ENCODE measurements around the gene RACGAP1. TPM values are rescaled to one million over a fixed set of nuclear protein-coding genes. Genes with fewer than 3 reads are reported as not detected.
"Not testable (repeated sequence)": the region's sequence is repeated elsewhere in the genome, so short reads cannot be mapped to it uniquely, and the experiment has no call there.

Gene RACGAP1
- total RNA-seq, 1 donor from 2014 or later: 23.5 TPM

- Histone ChIP-seq H3K9ac (ENCODE audit: low read depth in 1 of 3, low read length in 3 of 3) (no peak overlapping the region), H3K27me3 (ENCODE audit: control insufficient read depth in 3 of 3, insufficient read depth in 3 of 3, low read length in 3 of 3) (peaks cover 10 to 17% (median 10%) of the 10 kb centered on the region in 3 donors), H3K4me1 (ENCODE audit: control insufficient read depth in 3 of 3, insufficient read depth in 3 of 3, low read length in 3 of 3) (no peaks in the 10 kb centered on the region), H3K4me3 (ENCODE audit: low read length in 3 of 3) (peak overlapping the region in 2 of 3 donors; percentile 31 to 56), H3K27ac (ENCODE audit: low read depth, low read length) (no peak overlapping the region), H3K9me3 (ENCODE audit: control insufficient read depth in 3 of 3, low read length in 3 of 3) (no peaks in the 10 kb centered on the region), H3K36me3 (ENCODE audit: control insufficient read depth in 3 of 3, insufficient read depth in 3 of 3, low read length in 3 of 3) (no peaks in the 10 kb centered on the region)
These were observed 7.7 kb upstream of the RACGAP1 start for GRCh38 chr12:50032854-50033581.

- H3K36me3 ChIP-seq (ENCODE audit: control insufficient read depth in 3 of 3, insufficient read depth in 3 of 3, low read length in 3 of 3): no peaks in the 10 kb centered on the region
- no peaks in the 10 kb centered on the region for H3K4me1 ChIP-seq (ENCODE audit: control insufficient read depth in 3 of 3, insufficient read depth in 3 of 3, low read length in 3 of 3)
- H3K4me3 ChIP-seq (ENCODE audit: low read length in 3 of 3): peak overlapping the region in 1 of 3 donors; percentile 31
- H3K9me3 ChIP-seq (ENCODE audit: control insufficient read depth in 3 of 3, low read length in 3 of 3): no peaks in the 10 kb centered on the region
- peaks cover 10 to 17% (median 10%) of the 10 kb centered on the region in 3 donors for H3K27me3 ChIP-seq (ENCODE audit: control insufficient read depth in 3 of 3, insufficient read depth in 3 of 3, low read length in 3 of 3)
- no peak overlapping the region for H3K9ac ChIP-seq (ENCODE audit: low read depth in 1 of 3, low read length in 3 of 3)
- no peak overlapping the region for H3K27ac ChIP-seq (ENCODE audit: low read depth, low read length)
These were observed 7.2 kb upstream of the RACGAP1 start for GRCh38 chr12:50032515-50032853.

GRCh38 chr12:50030449-50030848 is 5.2 kb upstream of the RACGAP1 start:
- not testable (repeated sequence) for H3K4me3 ChIP-seq (ENCODE audit: low read length in 3 of 3); H3K4me1 ChIP-seq (ENCODE audit: control insufficient read depth in 3 of 3, insufficient read depth in 3 of 3, low read length in 3 of 3); H3K27ac ChIP-seq (ENCODE audit: low read depth, low read length); H3K36me3 ChIP-seq (ENCODE audit: control insufficient read depth in 3 of 3, insufficient read depth in 3 of 3, low read length in 3 of 3); H3K9ac ChIP-seq (ENCODE audit: low read depth in 1 of 3, low read length in 3 of 3); H3K9me3 ChIP-seq (ENCODE audit: control insufficient read depth in 3 of 3, low read length in 3 of 3)
- H3K27me3 ChIP-seq (ENCODE audit: control insufficient read depth in 3 of 3, insufficient read depth in 3 of 3, low read length in 3 of 3): peaks cover 10% of the 10 kb centered on the region in 3 donors

- Histone ChIP-seq H3K36me3 (ENCODE audit: control insufficient read depth in 3 of 3, insufficient read depth in 3 of 3, low read length in 3 of 3) (no peaks in the 10 kb centered on the region), H3K9me3 (ENCODE audit: control insufficient read depth in 3 of 3, low read length in 3 of 3) (no peaks in the 10 kb centered on the region), H3K27ac (ENCODE audit: low read depth, low read length) (no peak overlapping the region), H3K4me1 (ENCODE audit: control insufficient read depth in 3 of 3, insufficient read depth in 3 of 3, low read length in 3 of 3) (peaks cover 3 to 6% (median 6%) of the 10 kb centered on the region in 3 donors), H3K27me3 (ENCODE audit: control insufficient read depth in 3 of 3, insufficient read depth in 3 of 3, low read length in 3 of 3) (no peaks in the 10 kb centered on the region), H3K9ac (ENCODE audit: low read depth in 1 of 3, low read length in 3 of 3) (no peak overlapping the region), H3K4me3 (ENCODE audit: low read length in 3 of 3) (no peak overlapping the region)
These were observed 1.4 kb upstream of the RACGAP1 start for GRCh38 chr12:50026691-50027090.

GRCh38 chr12:50024805-50025186 is 498 bp downstream of the RACGAP1 start:
- no peak overlapping the region for H3K27ac ChIP-seq (ENCODE audit: low read depth, low read length)
- H3K9me3 ChIP-seq (ENCODE audit: control insufficient read depth in 3 of 3, low read length in 3 of 3): no peaks in the 10 kb centered on the region
- H3K4me3 ChIP-seq (ENCODE audit: low read length in 3 of 3): peak overlapping the region; percentile 72 to 91 (median 83)
- peak overlapping the region; percentile 61 to 77 (median 71) for H3K9ac ChIP-seq (ENCODE audit: low read depth in 1 of 3, low read length in 3 of 3)
- no peaks in the 10 kb centered on the region for H3K27me3 ChIP-seq (ENCODE audit: control insufficient read depth in 3 of 3, insufficient read depth in 3 of 3, low read length in 3 of 3)
- no peaks in the 10 kb centered on the region for H3K36me3 ChIP-seq (ENCODE audit: control insufficient read depth in 3 of 3, insufficient read depth in 3 of 3, low read length in 3 of 3)
- peaks cover 3 to 6% (median 6%) of the 10 kb centered on the region in 3 donors for H3K4me1 ChIP-seq (ENCODE audit: control insufficient read depth in 3 of 3, insufficient read depth in 3 of 3, low read length in 3 of 3)

- H3K4me3 ChIP-seq (ENCODE audit: low read length in 3 of 3): no peak overlapping the region
- H3K9ac ChIP-seq (ENCODE audit: low read depth in 1 of 3, low read length in 3 of 3): peak overlapping the region in 1 of 3 donors; percentile 77
- H3K27ac ChIP-seq (ENCODE audit: low read depth, low read length): no peak overlapping the region
- H3K9me3 ChIP-seq (ENCODE audit: control insufficient read depth in 3 of 3, low read length in 3 of 3): no peaks in the 10 kb centered on the region
- no peaks in the 10 kb centered on the region for H3K27me3 ChIP-seq (ENCODE audit: control insufficient read depth in 3 of 3, insufficient read depth in 3 of 3, low read length in 3 of 3)
- H3K36me3 ChIP-seq (ENCODE audit: control insufficient read depth in 3 of 3, insufficient read depth in 3 of 3, low read length in 3 of 3): no peaks in the 10 kb centered on the region
- H3K4me1 ChIP-seq (ENCODE audit: control insufficient read depth in 3 of 3, insufficient read depth in 3 of 3, low read length in 3 of 3): peaks cover 3 to 6% (median 6%) of the 10 kb centered on the region in 3 donors
These were observed 1.1 kb downstream of the RACGAP1 start for GRCh38 chr12:50024227-50024626.

- H3K36me3 ChIP-seq (ENCODE audit: control insufficient read depth in 3 of 3, insufficient read depth in 3 of 3, low read length in 3 of 3): no peaks in the 10 kb centered on the region
- no peaks in the 10 kb centered on the region for H3K27me3 ChIP-seq (ENCODE audit: control insufficient read depth in 3 of 3, insufficient read depth in 3 of 3, low read length in 3 of 3)
- H3K9me3 ChIP-seq (ENCODE audit: control insufficient read depth in 3 of 3, low read length in 3 of 3): no peaks in the 10 kb centered on the region
- H3K4me3 ChIP-seq (ENCODE audit: low read length in 3 of 3): no peak overlapping the region
- H3K4me1 ChIP-seq (ENCODE audit: control insufficient read depth in 3 of 3, insufficient read depth in 3 of 3, low read length in 3 of 3): peaks cover 3 to 6% (median 6%) of the 10 kb centered on the region in 3 donors
- H3K9ac ChIP-seq (ENCODE audit: low read depth in 1 of 3, low read length in 3 of 3): no peak overlapping the region
- H3K27ac ChIP-seq (ENCODE audit: low read depth, low read length): no peak overlapping the region
These were observed 2.4 kb downstream of the RACGAP1 start for GRCh38 chr12:50022903-50023302.

- Histone ChIP-seq H3K36me3 (ENCODE audit: control insufficient read depth in 3 of 3, insufficient read depth in 3 of 3, low read length in 3 of 3) (no peaks in the 10 kb centered on the region), H3K4me3 (ENCODE audit: low read length in 3 of 3) (no peak overlapping the region), H3K27ac (ENCODE audit: low read depth, low read length) (no peak overlapping the region), H3K9ac (ENCODE audit: low read depth in 1 of 3, low read length in 3 of 3) (no peak overlapping the region), H3K27me3 (ENCODE audit: control insufficient read depth in 3 of 3, insufficient read depth in 3 of 3, low read length in 3 of 3) (no peaks in the 10 kb centered on the region), H3K9me3 (ENCODE audit: control insufficient read depth in 3 of 3, low read length in 3 of 3) (no peaks in the 10 kb centered on the region), H3K4me1 (ENCODE audit: control insufficient read depth in 3 of 3, insufficient read depth in 3 of 3, low read length in 3 of 3) (peaks cover 3 to 6% (median 6%) of the 10 kb centered on the region in 3 donors)
These were observed 4.3 kb downstream of the RACGAP1 start for GRCh38 chr12:50021031-50021430.

- peaks cover 0 to 1% (median 0%) of the 10 kb centered on the region in 3 donors for H3K4me1 ChIP-seq (ENCODE audit: control insufficient read depth in 3 of 3, insufficient read depth in 3 of 3, low read length in 3 of 3)
- H3K9me3 ChIP-seq (ENCODE audit: control insufficient read depth in 3 of 3, low read length in 3 of 3): no peaks in the 10 kb centered on the region
- no peak overlapping the region for H3K4me3 ChIP-seq (ENCODE audit: low read length in 3 of 3)
- no peaks in the 10 kb centered on the region for H3K36me3 ChIP-seq (ENCODE audit: control insufficient read depth in 3 of 3, insufficient read depth in 3 of 3, low read length in 3 of 3)
- H3K27ac ChIP-seq (ENCODE audit: low read depth, low read length): no peak overlapping the region
- H3K27me3 ChIP-seq (ENCODE audit: control insufficient read depth in 3 of 3, insufficient read depth in 3 of 3, low read length in 3 of 3): no peaks in the 10 kb centered on the region
- no peak overlapping the region for H3K9ac ChIP-seq (ENCODE audit: low read depth in 1 of 3, low read length in 3 of 3)
These were observed 5.8 kb downstream of the RACGAP1 start for GRCh38 chr12:50019524-50019923.

- Histone ChIP-seq H3K9ac (ENCODE audit: low read depth in 1 of 3, low read length in 3 of 3) (no peak overlapping the region), H3K9me3 (ENCODE audit: control insufficient read depth in 3 of 3, low read length in 3 of 3) (no peaks in the 10 kb centered on the region), H3K27me3 (ENCODE audit: control insufficient read depth in 3 of 3, insufficient read depth in 3 of 3, low read length in 3 of 3) (no peaks in the 10 kb centered on the region), H3K27ac (ENCODE audit: low read depth, low read length) (no peak overlapping the region), H3K4me3 (ENCODE audit: low read length in 3 of 3) (no peak overlapping the region), H3K4me1 (ENCODE audit: control insufficient read depth in 3 of 3, insufficient read depth in 3 of 3, low read length in 3 of 3) (no peaks in the 10 kb centered on the region), H3K36me3 (ENCODE audit: control insufficient read depth in 3 of 3, insufficient read depth in 3 of 3, low read length in 3 of 3) (no peaks in the 10 kb centered on the region)
These were observed 6.3 kb downstream of the RACGAP1 start for GRCh38 chr12:50018968-50019367.
